H9 (cell line): ENCODE data around the gene AMPH. TPM values are rescaled to one million over a fixed set of nuclear protein-coding genes. Genes with fewer than 3 reads are reported as not detected.

Experiments used
- DNase-seq: peaks from one replicate; pipeline ENCODE4 v3.0.0-alpha.2; 2017
- H2AFZ ChIP-seq: one replicate; pipeline ENCODE4 v1.6.1; 2013; ENCODE audit warnings: mild to moderate bottlenecking, low read length, control low read depth, moderate library complexity
- H2AK5ac ChIP-seq: 2 replicates; pipeline ENCODE4 v1.6.1; 2013; ENCODE audit warnings: low read length, control low read depth, mixed read lengths; ENCODE audit not compliant: insufficient read length
- H2BK120ac ChIP-seq: one replicate; pipeline ENCODE4 v1.6.1; 2013; ENCODE audit warnings: low read depth, mild to moderate bottlenecking, low read length, control low read depth, inconsistent platforms; ENCODE audit not compliant: poor library complexity, severe bottlenecking
- H2BK12ac ChIP-seq: 2 replicates; pipeline ENCODE4 v1.6.1; 2013; ENCODE audit warnings: low read length, control low read depth, mixed read lengths, low read depth; ENCODE audit not compliant: insufficient read length
- H2BK15ac ChIP-seq: 2 replicates; pipeline ENCODE4 v1.6.1; 2013; ENCODE audit warnings: low read depth, low read length, control low read depth
- H2BK20ac ChIP-seq: one replicate; pipeline ENCODE4 v1.6.1; 2013; ENCODE audit warnings: low read depth, mild to moderate bottlenecking, low read length, control low read depth, inconsistent platforms; ENCODE audit not compliant: poor library complexity, severe bottlenecking
- H2BK5ac ChIP-seq: 2 replicates; pipeline ENCODE4 v1.6.1; 2013; ENCODE audit warnings: low read length, control low read depth, mixed read lengths; ENCODE audit not compliant: insufficient read length
- H3K14ac ChIP-seq: 2 replicates; pipeline ENCODE4 v1.6.1; 2013; ENCODE audit warnings: low read length, control low read depth; ENCODE audit not compliant: insufficient read depth
- H3K18ac ChIP-seq: 2 replicates; pipeline ENCODE4 v1.6.1; 2013; ENCODE audit warnings: low read depth, mild to moderate bottlenecking, mixed read lengths, low read length, control low read depth; ENCODE audit not compliant: insufficient read length
- H3K23ac ChIP-seq: 2 replicates; pipeline ENCODE4 v1.6.1; 2013; ENCODE audit warnings: low read length, control low read depth, mixed read lengths, low read depth; ENCODE audit not compliant: insufficient read length
- H3K23me2 ChIP-seq: 2 replicates; pipeline ENCODE4 v1.6.1; 2013; ENCODE audit warnings: low read depth, mild to moderate bottlenecking, mixed read lengths, low read length, control low read depth; ENCODE audit not compliant: insufficient read length, poor library complexity, severe bottlenecking
- H3K27ac ChIP-seq: 2 replicates; pipeline ENCODE4 v1.5.1; 2013; ENCODE audit warnings: low read length, control low read depth, mixed read lengths, low read depth; ENCODE audit not compliant: insufficient read length
- H3K27me3 ChIP-seq: 2 replicates; pipeline ENCODE4 v1.6.1; 2013; ENCODE audit warnings: low read length, control low read depth, inconsistent platforms; ENCODE audit not compliant: insufficient read depth
- H3K4ac ChIP-seq: 2 replicates; pipeline ENCODE4 v1.6.1; 2013; ENCODE audit warnings: low read depth, mild to moderate bottlenecking, control low read depth, inconsistent platforms, low read length, moderate library complexity
- H3K4me1 ChIP-seq: 2 replicates; pipeline ENCODE4 v1.6.1; 2013; ENCODE audit warnings: low read length, control low read depth, inconsistent platforms; ENCODE audit not compliant: insufficient read depth
- H3K4me2 ChIP-seq: 2 replicates; pipeline ENCODE4 v1.6.1; 2013; ENCODE audit warnings: low read length, control low read depth, mixed read lengths; ENCODE audit not compliant: insufficient read length, insufficient read depth
- H3K56ac ChIP-seq: 2 replicates; pipeline ENCODE4 v1.6.1; 2013; ENCODE audit warnings: low read depth, mild to moderate bottlenecking, mixed read lengths, low read length, control low read depth; ENCODE audit not compliant: insufficient read length
- H3K79me1 ChIP-seq: 2 replicates; pipeline ENCODE4 v1.6.1; 2013; ENCODE audit warnings: low read depth, mild to moderate bottlenecking, moderate library complexity, low read length, control low read depth, inconsistent platforms; ENCODE audit not compliant: insufficient read depth, poor library complexity, severe bottlenecking
- H3K79me2 ChIP-seq: 2 replicates; pipeline ENCODE4 v1.6.1; 2013; ENCODE audit warnings: low read length, control low read depth, inconsistent platforms; ENCODE audit not compliant: insufficient read depth
- H3K9ac ChIP-seq: 2 replicates; pipeline ENCODE4 v1.6.1; 2013; ENCODE audit warnings: low read length, control low read depth, mixed read lengths; ENCODE audit not compliant: insufficient read length; ENCODE audit errors: extremely low read depth
- H3K9me3 ChIP-seq: one replicate; pipeline ENCODE4 v1.6.1; 2013; ENCODE audit warnings: low read depth, low read length, inconsistent platforms; ENCODE audit not compliant: control insufficient read depth
- H3T11ph ChIP-seq: one replicate; pipeline ENCODE4 v1.6.1; 2013; ENCODE audit warnings: mild to moderate bottlenecking, low read length, control low read depth, inconsistent platforms
- H4K20me1 ChIP-seq: one replicate; pipeline ENCODE4 v1.6.1; 2013; ENCODE audit not compliant: control insufficient read depth, insufficient read length, insufficient read depth
- H4K5ac ChIP-seq: 2 replicates; pipeline ENCODE4 v1.6.1; 2013; ENCODE audit warnings: low read depth, mild to moderate bottlenecking, mixed read lengths, low read length, control low read depth; ENCODE audit not compliant: insufficient read length
- H4K8ac ChIP-seq: replicated peaks from 2 replicates; pipeline ENCODE4 v1.6.1; 2013; ENCODE audit warnings: low read length, control low read depth, mixed read lengths, low read depth; ENCODE audit not compliant: insufficient read length
- H4K91ac ChIP-seq: 2 replicates; pipeline ENCODE4 v1.6.1; 2013; ENCODE audit warnings: low read depth, mild to moderate bottlenecking, moderate library complexity, mixed read lengths, low read length, control low read depth; ENCODE audit not compliant: insufficient read length
- H3K27ac Mint-ChIP-seq, 3 experiments: 2 replicates in 2 of 3; 3 replicates in 1 of 3; pipeline ENCODE4 v1.8.0; 2020 to 2021; ENCODE audit warnings: mixed read lengths in 3 of 3, mild to moderate bottlenecking in 1 of 3, moderate library complexity in 1 of 3
- H3K27me3 Mint-ChIP-seq: 2 replicates; pipeline ENCODE4 v1.8.0; 2021; ENCODE audit warnings: low read depth, mild to moderate bottlenecking, moderate library complexity, mixed read lengths
- H3K36me3 Mint-ChIP-seq, 3 experiments: 2 replicates in 2 of 3; 3 replicates in 1 of 3; pipeline ENCODE4 v1.8.0; 2020 to 2021; ENCODE audit warnings: low read depth in 3 of 3, mixed read lengths in 3 of 3; ENCODE audit not compliant: insufficient read depth in 1 of 3
- H3K4me1 Mint-ChIP-seq, 2 experiments: 2 replicates each; pipeline ENCODE4 v1.8.0; 2020; ENCODE audit warnings: mixed read lengths in 2 of 2
- H3K4me3 Mint-ChIP-seq, 2 experiments: 2 replicates in 1 of 2; 3 replicates in 1 of 2; pipeline ENCODE4 v1.8.0; 2020 to 2021; ENCODE audit warnings: mild to moderate bottlenecking in 2 of 2, mixed read lengths in 2 of 2, moderate library complexity in 1 of 2
- H3K9me3 Mint-ChIP-seq, 2 experiments: 2 replicates in 1 of 2; 3 replicates in 1 of 2; pipeline ENCODE4 v1.8.0; 2020; ENCODE audit warnings: mild to moderate bottlenecking in 2 of 2, mixed read lengths in 2 of 2, moderate library complexity in 1 of 2
- WGBS: extraction: QIAGEN DNeasy Blood & Tissue Kit; methylation state at CpG from one replicate; pipeline ENCODE4 v1.1.7; 2013; ENCODE audit warnings: missing lambda C conversion rate, low lambda C conversion rate, mixed read lengths; ENCODE audit not compliant: insufficient read length; ENCODE audit errors: extremely low coverage; 5-methylcytosine and 5-hydroxymethylcytosine counted together
- total RNA-seq: library from RNA; stranded (reverse); gene quantifications from 2 replicates; pipeline ENCODE4 v1.2.1, GENCODE V29; 2021
- TF ChIP-seq, protein P1 (sequence below): fragments of 200-600 bp; sonication (generic); conservative IDR thresholded peaks from 3 replicates; pipeline ENCODE4 v1.8.0; 2021; ENCODE audit warnings: antibody characterized with exemption, mild to moderate bottlenecking

Gene AMPH
- total RNA-seq, 1 experiment from 2014 or later: 4.8 TPM

DNA sequence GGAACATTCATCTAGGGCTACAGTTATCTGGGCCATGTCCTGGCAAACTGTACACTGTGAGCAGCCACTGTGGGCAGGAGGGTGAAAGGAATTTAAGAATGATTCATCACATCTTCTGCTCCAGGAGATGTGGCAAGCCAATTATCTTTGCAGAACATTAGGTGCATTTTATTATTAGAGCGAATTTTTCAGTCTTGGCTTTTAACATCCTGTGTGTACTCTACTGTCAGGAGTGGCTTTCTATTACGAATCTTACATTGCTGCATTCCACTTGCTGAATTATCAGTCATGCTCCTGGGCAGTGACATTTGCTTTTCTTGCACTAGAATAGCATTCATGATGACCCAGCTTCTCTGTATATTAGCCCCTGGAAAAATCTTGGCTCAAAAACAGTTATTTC is 248.5 kb downstream of the AMPH start:
- Histone ChIP-seq H3K79me2 (no peaks in the 10 kb centered on the region), H3T11ph (no peak overlapping the region), H2BK20ac (no peak overlapping the region), H3K23me2 (no peaks in the 10 kb centered on the region), H4K91ac (no peak overlapping the region), H3K14ac (no peak overlapping the region), H3K9me3 (no peaks in the 10 kb centered on the region), H3K18ac (no peak overlapping the region), H4K20me1 (no peaks in the 10 kb centered on the region), H3K23ac (no peak overlapping the region), H2BK12ac (no peak overlapping the region), H3K4me2 (no peak overlapping the region), H3K56ac (no peak overlapping the region), H2AK5ac (no peak overlapping the region), H4K5ac (no peak overlapping the region), H3K9ac (no peak overlapping the region), H4K8ac (no peak overlapping the region), H3K4me1 (no peaks in the 10 kb centered on the region; the same call in 1 of the 2 replicates), H2BK120ac (no peak overlapping the region), H2BK5ac (no peak overlapping the region), H2AFZ (no peak overlapping the region), H3K27ac (no peak overlapping the region), H3K27me3 (no peaks in the 10 kb centered on the region), H2BK15ac (no peak overlapping the region), H3K79me1 (no peaks in the 10 kb centered on the region), H3K4ac (no peak overlapping the region)
- WGBS: no CpG with 5 or more reads among the region's 2 CpGs
- H3K36me3 Mint-ChIP-seq: peaks cover 2 to 10% (median 6%) of the 10 kb centered on the region in 3 experiments; a peak in 4 of 7 replicates
- TF ChIP-seq, protein P1, sequence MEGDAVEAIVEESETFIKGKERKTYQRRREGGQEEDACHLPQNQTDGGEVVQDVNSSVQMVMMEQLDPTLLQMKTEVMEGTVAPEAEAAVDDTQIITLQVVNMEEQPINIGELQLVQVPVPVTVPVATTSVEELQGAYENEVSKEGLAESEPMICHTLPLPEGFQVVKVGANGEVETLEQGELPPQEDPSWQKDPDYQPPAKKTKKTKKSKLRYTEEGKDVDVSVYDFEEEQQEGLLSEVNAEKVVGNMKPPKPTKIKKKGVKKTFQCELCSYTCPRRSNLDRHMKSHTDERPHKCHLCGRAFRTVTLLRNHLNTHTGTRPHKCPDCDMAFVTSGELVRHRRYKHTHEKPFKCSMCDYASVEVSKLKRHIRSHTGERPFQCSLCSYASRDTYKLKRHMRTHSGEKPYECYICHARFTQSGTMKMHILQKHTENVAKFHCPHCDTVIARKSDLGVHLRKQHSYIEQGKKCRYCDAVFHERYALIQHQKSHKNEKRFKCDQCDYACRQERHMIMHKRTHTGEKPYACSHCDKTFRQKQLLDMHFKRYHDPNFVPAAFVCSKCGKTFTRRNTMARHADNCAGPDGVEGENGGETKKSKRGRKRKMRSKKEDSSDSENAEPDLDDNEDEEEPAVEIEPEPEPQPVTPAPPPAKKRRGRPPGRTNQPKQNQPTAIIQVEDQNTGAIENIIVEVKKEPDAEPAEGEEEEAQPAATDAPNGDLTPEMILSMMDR: no peak
- H3K4me3 Mint-ChIP-seq: no peak overlapping the region
- no peaks in the 10 kb centered on the region; the same call in 1 of the 2 replicates for H3K27me3 Mint-ChIP-seq
- DNase-seq: no peak
- H3K27ac Mint-ChIP-seq: no peak overlapping the region
- H3K9me3 Mint-ChIP-seq: peaks cover 0 to 3% of the 10 kb centered on the region in 2 experiments; a peak in 1 of 5 replicates
- H3K4me1 Mint-ChIP-seq: peaks cover 0 to 3% of the 10 kb centered on the region in 2 experiments; a peak in 2 of 4 replicates
